T follicular helper cell (primary cell): ENCODE data around the gene RPGRIP1.
"Not testable (repeated sequence)": the region's sequence is repeated elsewhere in the genome, so short reads cannot be mapped to it uniquely, and the experiment has no call there.

Experiments used
- DNase-seq: peaks from one replicate; pipeline ENCODE4 v3.0.0-alpha.2; 2020; ENCODE audit warnings: low read depth

The RPGRIP1 gene

GRCh38 chr14:21258889-21259787 lies 20.7 kb upstream of the RPGRIP1 start:
- no peak for DNase-seq

GRCh38 chr14:21261824-21262223 lies 18.1 kb upstream of the RPGRIP1 start:
- no peak for DNase-seq

GRCh38 chr14:21262410-21262809 lies 17.5 kb upstream of the RPGRIP1 start:
- DNase-seq, result no peak

- DNase-seq, result no peak
These were observed 16.4 kb upstream of the RPGRIP1 start for GRCh38 chr14:21263284-21264024.

DNA sequence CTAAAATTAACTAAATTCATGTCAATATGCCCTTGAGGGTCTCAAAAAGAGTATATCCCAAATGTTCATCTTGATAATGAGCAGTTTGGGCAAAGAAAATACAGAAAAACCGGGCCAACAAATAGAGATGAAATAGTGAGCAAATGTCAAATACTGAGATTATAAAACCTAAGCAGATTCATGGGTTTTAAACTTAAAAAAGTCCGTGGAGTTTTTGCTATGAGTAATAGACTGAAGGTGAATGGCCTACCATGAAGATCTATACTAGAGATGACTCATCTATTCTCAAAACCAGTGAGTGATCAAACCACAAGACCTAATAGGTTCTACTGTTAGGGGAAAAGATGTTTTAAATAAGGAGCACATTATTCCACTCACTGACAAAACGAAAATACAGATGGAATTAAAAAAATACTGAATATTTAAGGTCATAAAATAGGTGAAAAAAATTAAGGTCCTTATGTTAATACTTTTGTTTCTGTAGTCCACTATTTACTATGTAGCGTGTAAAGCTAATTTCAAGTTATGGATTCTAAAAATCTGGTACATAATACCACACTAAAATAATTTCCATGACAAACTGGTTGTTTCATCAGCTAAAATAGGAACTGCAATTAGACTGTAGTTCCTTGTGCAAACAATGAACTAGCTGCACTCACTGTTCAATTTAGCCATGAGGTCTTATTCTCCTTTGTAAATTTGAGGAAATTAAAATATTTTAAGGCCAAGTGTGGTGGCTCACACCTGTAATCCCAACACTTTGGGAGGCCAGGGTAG lies 15.7 kb upstream of the RPGRIP1 start:
- no peak for DNase-seq

GRCh38 chr14:21267431-21267845 lies 12.4 kb upstream of the RPGRIP1 start:
- DNase-seq, result no peak

- no peak for DNase-seq
These were observed 11.8 kb upstream of the RPGRIP1 start for GRCh38 chr14:21267886-21268616.

- DNase-seq, result no peak
These were observed 11.1 kb upstream of the RPGRIP1 start for GRCh38 chr14:21268617-21269251.

DNA sequence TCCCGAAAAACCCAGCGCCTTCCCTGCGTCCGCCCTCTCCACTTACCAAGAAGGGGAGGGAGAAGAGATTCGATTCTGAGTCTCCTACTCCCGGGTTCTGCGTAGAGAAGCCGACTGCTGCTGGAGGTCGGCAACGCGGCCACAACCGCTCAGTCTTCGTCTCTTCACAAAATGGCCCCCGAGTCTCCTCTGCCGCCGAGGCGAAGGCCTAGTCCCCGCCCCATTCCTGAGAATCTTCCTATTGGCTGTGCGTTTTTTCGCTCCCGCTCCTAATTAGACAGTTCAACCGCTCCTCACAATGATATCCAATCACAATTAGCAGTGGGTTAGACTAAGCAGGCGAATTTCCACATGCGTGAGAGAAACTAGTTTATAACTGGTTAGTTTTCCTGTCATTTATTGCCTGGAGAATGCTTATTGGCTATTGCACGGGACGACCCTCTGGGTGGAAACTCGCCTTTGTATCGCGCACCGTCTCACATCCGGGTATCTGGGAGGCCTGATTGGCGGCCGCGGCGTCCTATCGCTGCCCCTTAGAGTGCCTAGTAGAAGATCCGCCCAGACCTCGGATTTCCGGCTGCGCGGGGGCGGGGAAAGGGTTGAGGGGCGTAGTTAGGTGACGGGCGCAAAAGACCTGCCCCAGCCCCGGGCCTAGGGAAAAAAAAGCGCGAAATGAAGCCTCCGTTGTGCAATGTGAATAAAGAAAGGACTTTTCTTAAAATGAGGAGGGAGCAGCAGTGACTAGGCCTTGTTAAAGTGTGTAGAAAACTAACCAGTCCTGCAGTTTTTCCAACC lies 10.4 kb upstream of the RPGRIP1 start, which contains the start of gene HNRNPC:
Gene HNRNPC, minus strand, starts transcription at position 191 of the 795 bp plus-strand sequence. CDS start 35,249 bp downstream, outside the sequence.
- DNase-seq, result peak; percentile 100

DNA sequence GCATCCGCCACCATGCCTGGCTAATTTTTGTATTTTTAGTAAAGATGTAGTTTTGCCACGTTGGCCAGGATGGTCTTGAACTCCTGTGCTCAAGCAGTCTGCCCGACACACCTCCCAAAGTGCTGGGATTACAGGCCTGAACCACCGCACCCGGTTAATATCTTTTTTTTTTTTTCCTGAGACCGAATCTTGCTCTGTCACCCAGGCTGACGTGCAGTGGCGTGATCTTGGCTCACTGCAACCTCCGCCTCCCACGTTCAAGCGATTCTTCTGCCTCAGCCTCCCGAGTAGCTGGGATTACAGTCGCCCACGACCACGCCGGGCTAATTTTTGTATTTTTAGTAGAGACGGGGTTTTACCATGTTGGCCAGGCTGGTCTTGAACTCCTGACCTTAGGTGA lies 7.2 kb upstream of the RPGRIP1 start:
- DNase-seq, result not testable (repeated sequence)

- no peak for DNase-seq
These were observed 4.5 kb upstream of the RPGRIP1 start for GRCh38 chr14:21275261-21275858.

DNA sequence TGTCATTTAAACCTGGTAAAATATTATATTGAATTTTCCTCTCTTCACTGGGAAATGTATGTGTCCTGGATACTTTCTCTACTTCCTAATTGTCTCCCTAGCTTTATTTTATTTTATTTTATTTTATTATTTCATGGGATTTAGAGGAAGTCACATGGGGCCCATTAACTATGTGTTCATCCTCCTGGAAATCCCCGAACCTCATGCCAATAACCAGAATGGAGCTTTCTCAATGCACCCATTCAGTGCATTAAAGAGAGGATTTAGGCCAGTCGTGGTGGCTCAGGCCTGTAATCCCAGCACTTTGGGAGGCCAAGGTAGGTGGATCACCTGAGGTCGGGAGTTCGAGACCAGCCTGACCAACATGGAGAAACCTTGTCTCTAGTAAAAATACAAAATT lies 1.3 kb upstream of the RPGRIP1 start:
- no peak for DNase-seq

- DNase-seq, result not testable (repeated sequence)
These were observed 2.0 kb downstream of the RPGRIP1 start for GRCh38 chr14:21281917-21282316.

DNA sequence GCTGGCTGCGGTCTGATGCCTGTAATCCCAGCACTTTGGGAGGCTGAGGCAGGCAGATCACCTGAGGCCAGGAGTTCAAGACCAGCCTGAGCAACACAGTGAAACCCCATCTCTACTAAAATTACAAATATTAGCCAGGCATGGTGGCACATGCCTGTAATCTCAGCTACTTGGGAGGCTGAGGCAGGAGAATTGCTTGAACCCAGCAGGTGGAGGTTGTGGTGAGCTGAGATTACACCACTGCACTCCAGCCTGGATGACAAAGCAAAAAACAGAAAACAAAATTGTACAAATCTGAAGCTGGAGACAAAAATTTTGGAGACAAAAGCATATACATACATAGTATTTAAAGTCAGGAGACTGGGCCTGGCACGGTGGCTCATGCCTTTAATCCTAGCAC lies 6.6 kb downstream of the RPGRIP1 start:
- DNase-seq, result not testable (repeated sequence)

GRCh38 chr14:21287168-21287567 lies 7.3 kb downstream of the RPGRIP1 start:
- no peak for DNase-seq

DNA sequence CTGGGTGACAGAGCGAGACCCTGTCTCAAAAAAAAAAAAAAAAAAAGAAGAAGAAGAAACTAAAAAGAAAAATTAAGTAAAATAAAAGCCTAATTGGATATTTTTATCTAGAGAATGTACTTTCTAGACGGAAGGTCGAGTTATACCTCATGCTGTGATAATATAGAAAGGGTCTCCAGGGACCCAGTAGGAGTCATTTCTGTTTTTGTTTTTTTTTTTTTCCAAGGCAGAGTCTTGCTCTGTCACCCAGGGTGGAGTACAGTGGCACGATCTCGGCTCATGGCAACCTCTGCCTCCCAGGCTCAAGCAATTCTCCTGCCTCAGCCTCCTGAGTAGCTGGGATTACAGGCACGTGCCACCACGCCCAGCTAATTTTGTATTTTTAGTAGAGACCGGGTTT lies 14.1 kb downstream of the RPGRIP1 start:
- DNase-seq, result not testable (repeated sequence)

GRCh38 chr14:21298358-21298757 lies 18.5 kb downstream of the RPGRIP1 start:
- no peak for DNase-seq

- no peak for DNase-seq
These were observed 19.8 kb downstream of the RPGRIP1 start for GRCh38 chr14:21299562-21300130.

DNA sequence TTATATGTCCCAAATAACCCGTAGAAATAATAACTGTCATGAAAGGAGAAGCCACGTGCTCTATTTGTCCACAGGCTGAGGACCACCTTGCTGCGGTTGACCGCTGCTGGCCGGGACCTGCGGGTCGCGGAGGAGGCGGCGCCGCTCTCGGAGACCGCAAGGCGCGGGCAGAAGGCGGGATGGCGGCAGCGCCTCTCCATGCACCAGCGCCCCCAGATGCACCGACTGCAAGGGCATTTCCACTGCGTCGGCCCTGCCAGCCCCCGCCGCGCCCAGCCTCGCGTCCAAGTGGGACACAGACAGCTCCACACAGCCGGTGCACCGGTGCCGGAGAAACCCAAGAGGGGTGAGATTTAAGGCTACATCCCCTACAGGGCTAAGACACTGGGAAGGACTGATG lies 21.0 kb downstream of the RPGRIP1 start:
- no peak for DNase-seq
